Keratinocyte (primary cell): ENCODE measurements around the gene FGF7.

Experiments used
- CTCF ChIP-seq, 3 experiments: IDR thresholded peaks in 1 of 3; conservative IDR thresholded peaks in 1 of 3; optimal IDR thresholded peaks in 1 of 3; 2 replicates in 2 of 3; 3 replicates in 1 of 3; pipeline versions ENCODE3 to v1.5.1; 2011; ENCODE audit warnings: low read length in 3 of 3, mild to moderate bottlenecking in 3 of 3, moderate library complexity in 2 of 3, control low read depth in 1 of 3, inconsistent platforms in 1 of 3; ENCODE audit not compliant: insufficient read depth in 2 of 3; ENCODE audit errors: extremely low read depth in 1 of 3
- EZH2 ChIP-seq: IDR thresholded peaks from one replicate; pipeline ENCODE4 v1.6.1; 2012; ENCODE audit warnings: inconsistent platforms, mild to moderate bottlenecking, low read length, moderate library complexity

- TF ChIP-seq EZH2 (no peak), CTCF (optimal IDR thresholded peaks at IDR 0.05 in 1 of 3, IDR thresholded peaks at IDR 0.05 in 1 of 3, conservative IDR thresholded peaks at IDR 0.05 in 1 of 3; ENCODE audit: extremely low read depth in 1 of 3, insufficient read depth in 2 of 3, low read length in 3 of 3) (no peak)
Measured at GRCh38 chr15:49406352-49407118, 16.5 kb upstream of the FGF7 start.
